Glutamatergic neuron (in vitro differentiated cells): ENCODE measurements around the gene HOXC13. TPM values are rescaled to one million over a fixed set of nuclear protein-coding genes. Genes with fewer than 3 reads are reported as not detected.

Source experiments
- DNase-seq: peaks from one replicate; pipeline ENCODE4 v3.0.0; 2022
- H3K27ac Mint-ChIP-seq: one replicate; pipeline ENCODE4 v1.8.0; 2020; ENCODE audit warnings: mild to moderate bottlenecking, mixed read lengths, inconsistent platforms; ENCODE audit not compliant: unreplicated experiment
- H3K27me3 Mint-ChIP-seq: one replicate; pipeline ENCODE4 v1.8.0; 2020; ENCODE audit warnings: mild to moderate bottlenecking, moderate library complexity, mixed read lengths, inconsistent platforms; ENCODE audit not compliant: unreplicated experiment
- H3K36me3 Mint-ChIP-seq: one replicate; pipeline ENCODE4 v1.8.0; 2020; ENCODE audit warnings: mild to moderate bottlenecking, mixed read lengths, inconsistent platforms; ENCODE audit not compliant: unreplicated experiment
- H3K4me1 Mint-ChIP-seq: one replicate; pipeline ENCODE4 v1.8.0; 2020; ENCODE audit warnings: mild to moderate bottlenecking, low read depth, mixed read lengths, inconsistent platforms; ENCODE audit not compliant: unreplicated experiment
- H3K4me3 Mint-ChIP-seq: one replicate; pipeline ENCODE4 v1.8.0; 2020; ENCODE audit warnings: mild to moderate bottlenecking, mixed read lengths, inconsistent platforms; ENCODE audit not compliant: unreplicated experiment
- H3K9me3 Mint-ChIP-seq: one replicate; pipeline ENCODE4 v1.8.0; 2020; ENCODE audit warnings: mild to moderate bottlenecking, moderate library complexity, mixed read lengths, inconsistent platforms; ENCODE audit not compliant: unreplicated experiment
- CTCF ChIP-seq: fragments of 200-600 bp; sonication (generic); IDR thresholded peaks from one replicate; pipeline ENCODE4 v1.5.0; 2021; ENCODE audit not compliant: partially characterized antibody, unreplicated experiment
- total RNA-seq: library from RNA; stranded (reverse); fragmentation: NEBNext Ultra II Directional; extraction: Animal tissue kit (Norgen Biotek cat#: 25700); gene quantifications from one replicate; pipeline ENCODE4 v1.2.1, GENCODE V29; 2021; ENCODE audit not compliant: unreplicated experiment

The HOXC13 gene
- total RNA-seq, 1 donor from 2014 or later: not detected

DNA sequence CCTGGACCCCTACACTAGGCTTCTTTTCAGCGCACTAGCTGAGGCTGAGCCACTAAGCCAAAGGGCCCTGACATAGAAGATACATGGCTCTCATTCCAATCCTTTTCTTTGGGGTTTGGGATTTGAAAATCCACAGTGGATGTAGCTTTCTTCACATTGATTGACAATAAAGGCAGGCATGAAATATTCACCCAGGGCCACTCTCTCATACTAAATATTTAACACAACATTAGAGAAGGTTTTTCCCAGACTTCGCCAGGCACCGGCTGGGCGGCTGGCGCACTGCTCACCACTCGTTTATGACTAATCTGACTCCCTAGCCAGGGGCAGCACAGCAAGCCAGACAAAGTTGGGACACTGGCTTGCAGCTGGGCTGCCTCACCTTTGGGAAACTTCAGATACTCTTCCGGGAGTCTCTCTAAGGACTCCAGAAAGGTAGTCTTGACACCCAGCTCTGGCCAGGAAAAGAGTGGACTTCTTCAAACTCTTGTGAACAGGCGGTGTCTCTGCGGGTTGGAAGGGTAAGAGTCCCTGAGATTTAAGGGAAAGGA, 33.6 kb downstream of the HOXC13 start:
- H3K27me3 Mint-ChIP-seq: peaks cover 66% of the 10 kb centered on the region
- H3K4me3 Mint-ChIP-seq: no peak overlapping the region
- no peak for TF ChIP-seq CTCF
- no peaks in the 10 kb centered on the region for H3K36me3 Mint-ChIP-seq
- peaks cover 5% of the 10 kb centered on the region for H3K9me3 Mint-ChIP-seq
- H3K27ac Mint-ChIP-seq: no peak overlapping the region
- DNase-seq: no peak
- no peaks in the 10 kb centered on the region for H3K4me1 Mint-ChIP-seq

GRCh38 chr12:53972722-53973235, 34.1 kb downstream of the HOXC13 start, which contains the start of gene HOXC11:
Gene HOXC11, plus strand, starts transcription at chr12:53973126. Its CDS starts 116 bp downstream, at chr12:53973242.
- no peak within 1 kb of the TSS for H3K4me3 Mint-ChIP-seq
- peaks cover 5% of the 10 kb centered on the region for H3K9me3 Mint-ChIP-seq

GRCh38 chr12:53973236-53974042, 34.8 kb downstream of the HOXC13 start:
- Mint-ChIP-seq H3K4me1 (no peaks in the 10 kb centered on the region), H3K36me3 (no peaks in the 10 kb centered on the region), H3K9me3 (peaks cover 5% of the 10 kb centered on the region), H3K27ac (no peak overlapping the region), H3K4me3 (no peak overlapping the region), H3K27me3 (peaks cover 62% of the 10 kb centered on the region)
- DNase-seq: no peak
- TF ChIP-seq CTCF: no peak

More at GRCh38 chr12:53972722-53973235, 34.1 kb downstream of the HOXC13 start, which contains the start of gene HOXC11:
- DNase-seq: no peak
- no peak for TF ChIP-seq CTCF
- Mint-ChIP-seq H3K4me1 (no peaks in the 10 kb centered on the region), H3K27ac (no peak within 1 kb of the TSS), H3K27me3 (peaks cover 63% of the 10 kb centered on the region), H3K36me3 (no peaks in the 10 kb centered on the region)

DNA sequence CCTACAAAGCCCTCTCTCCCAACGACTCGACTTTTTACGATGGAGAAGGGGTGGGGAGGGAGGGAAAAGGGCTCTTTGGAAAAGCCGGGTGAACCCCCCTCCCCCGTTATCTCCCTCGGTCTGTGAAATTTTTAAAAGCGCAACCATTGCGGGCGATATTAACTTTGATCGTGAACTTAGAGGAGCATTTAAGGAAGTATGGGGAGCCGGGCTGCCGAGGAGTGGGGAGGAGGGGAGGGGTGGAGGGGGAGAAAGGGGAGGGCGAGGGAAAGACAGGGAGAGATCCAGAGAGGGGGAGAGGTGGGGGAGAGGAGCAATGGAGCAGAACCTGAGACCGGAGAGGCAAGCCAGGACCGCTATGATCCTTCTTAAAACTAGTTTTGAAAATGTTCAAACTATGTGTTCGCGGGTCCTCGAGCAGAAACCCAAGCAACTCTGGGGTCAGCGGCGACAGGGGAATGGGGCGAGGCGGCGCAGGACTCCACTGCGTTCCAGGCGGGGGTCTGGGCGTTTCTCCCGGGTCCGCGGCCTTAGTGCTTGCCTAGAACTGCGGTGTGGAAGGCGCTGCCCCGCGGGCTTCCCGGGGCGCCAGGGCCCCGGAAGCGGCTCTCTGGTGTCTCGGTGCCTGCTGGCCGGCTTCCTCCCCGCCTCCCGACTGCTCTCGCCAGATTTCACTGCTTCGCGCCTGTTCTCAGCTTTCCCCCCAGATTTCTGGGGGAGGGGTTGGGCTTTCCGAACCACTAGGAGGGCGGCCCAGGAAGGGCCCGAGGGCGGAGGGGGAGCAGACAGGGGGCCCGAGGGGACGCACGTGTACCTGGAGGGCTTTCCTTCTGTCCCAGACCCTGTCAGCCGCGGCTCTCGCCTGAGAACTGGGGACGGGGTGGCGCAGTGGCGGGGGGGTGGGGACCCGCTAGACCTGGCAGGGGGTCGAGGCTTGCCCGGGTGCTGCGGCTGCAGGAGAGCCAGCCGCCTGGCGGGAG, 35.7 kb downstream of the HOXC13 start, which contains the start of gene HOTAIR:
HOTAIR (minus strand) TSS at position 871 of the 980 bp plus-strand sequence.
- H3K4me3 Mint-ChIP-seq: no peak within 1 kb of the TSS
- H3K27me3 Mint-ChIP-seq: peaks cover 61% of the 10 kb centered on the region
- H3K4me1 Mint-ChIP-seq: no peaks in the 10 kb centered on the region
- H3K36me3 Mint-ChIP-seq: no peaks in the 10 kb centered on the region
- DNase-seq: no peak
- no peak within 1 kb of the TSS for H3K27ac Mint-ChIP-seq
- peaks cover 5% of the 10 kb centered on the region for H3K9me3 Mint-ChIP-seq
- TF ChIP-seq CTCF: no peak
